PC-9 (cell line): ENCODE results near the gene GALNT14.

Experiments
- CTCF ChIP-seq: fragments of 200-600 bp; sonication (generic); conservative IDR thresholded peaks from 2 replicates; pipeline ENCODE4 v1.6.1; 2017; ENCODE audit warnings: mixed run types, antibody characterized with exemption, mild to moderate bottlenecking, moderate library complexity
- EZH2 ChIP-seq: fragments of 200-600 bp; sonication (generic); IDR thresholded peaks from 2 replicates; pipeline ENCODE4 v1.8.0; 2017; ENCODE audit warnings: antibody characterized with exemption, low read depth

GRCh38 chr2:30975156-30975555 is 163.1 kb downstream of the GALNT14 start:
- TF ChIP-seq EZH2 (no peak), CTCF (no peak)
